HEK293 (cell line): ENCODE data around the gene TIGAR.

ENCODE experiments used
- GLI4 ChIP-seq: fragments of 450-650 bp; formaldehyde crosslinking; IDR thresholded peaks from 2 replicates; pipeline ENCODE4 v1.5.1; 2016; ENCODE audit warnings: missing biosample characterization, missing genetic modification characterization
- KLF8 ChIP-seq: fragments of 450-650 bp; formaldehyde crosslinking; IDR thresholded peaks from 2 replicates; pipeline ENCODE4 v1.5.1; 2016; ENCODE audit warnings: missing biosample characterization, missing genetic modification characterization
- SETDB1 ChIP-seq: IDR thresholded peaks from one replicate; pipeline ENCODE4 v1.6.1; 2017; ENCODE audit warnings: mild to moderate bottlenecking, low read length, moderate library complexity, mixed read lengths; ENCODE audit not compliant: insufficient read length
- ZNF670 ChIP-seq: fragments of 450-650 bp; formaldehyde crosslinking; IDR thresholded peaks from 2 replicates; pipeline ENCODE4 v1.5.1; 2016; ENCODE audit warnings: missing biosample characterization, missing genetic modification characterization, low read depth
- TF ChIP-seq, protein P1 (sequence below): fragments of 450-650 bp; formaldehyde crosslinking; conservative IDR thresholded peaks from 2 replicates; pipeline ENCODE4 v1.5.1; 2016; ENCODE audit warnings: low read depth, missing biosample characterization, missing genetic modification characterization
- TF ChIP-seq, protein P2 (sequence below): fragments of 450-650 bp; formaldehyde crosslinking; IDR thresholded peaks from 2 replicates; pipeline ENCODE4 v1.5.1; 2017; ENCODE audit warnings: missing biosample characterization, missing genetic modification characterization

DNA sequence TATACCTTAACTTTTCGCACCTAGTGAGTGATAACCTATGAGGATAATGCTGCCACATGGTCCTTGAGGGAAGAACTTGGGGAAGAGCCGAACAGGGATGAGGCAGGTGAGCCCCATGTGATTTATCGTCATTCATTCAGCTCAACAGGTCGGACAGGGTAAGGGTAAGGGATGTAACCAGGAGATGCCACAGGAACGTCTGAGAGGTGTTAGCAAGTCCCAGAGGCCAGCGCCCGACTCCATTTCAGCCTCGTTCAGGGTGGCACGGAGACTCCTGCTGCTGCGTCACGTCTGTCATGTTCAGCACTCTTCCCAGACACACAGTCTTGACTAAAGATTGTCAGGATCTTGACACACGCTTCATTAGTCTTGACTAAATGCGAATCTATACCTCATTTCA, 23.4 kb upstream of the TIGAR start:
- no peak for TF ChIP-seq KLF8
- TF ChIP-seq GLI4: no peak
- TF ChIP-seq, protein P1, sequence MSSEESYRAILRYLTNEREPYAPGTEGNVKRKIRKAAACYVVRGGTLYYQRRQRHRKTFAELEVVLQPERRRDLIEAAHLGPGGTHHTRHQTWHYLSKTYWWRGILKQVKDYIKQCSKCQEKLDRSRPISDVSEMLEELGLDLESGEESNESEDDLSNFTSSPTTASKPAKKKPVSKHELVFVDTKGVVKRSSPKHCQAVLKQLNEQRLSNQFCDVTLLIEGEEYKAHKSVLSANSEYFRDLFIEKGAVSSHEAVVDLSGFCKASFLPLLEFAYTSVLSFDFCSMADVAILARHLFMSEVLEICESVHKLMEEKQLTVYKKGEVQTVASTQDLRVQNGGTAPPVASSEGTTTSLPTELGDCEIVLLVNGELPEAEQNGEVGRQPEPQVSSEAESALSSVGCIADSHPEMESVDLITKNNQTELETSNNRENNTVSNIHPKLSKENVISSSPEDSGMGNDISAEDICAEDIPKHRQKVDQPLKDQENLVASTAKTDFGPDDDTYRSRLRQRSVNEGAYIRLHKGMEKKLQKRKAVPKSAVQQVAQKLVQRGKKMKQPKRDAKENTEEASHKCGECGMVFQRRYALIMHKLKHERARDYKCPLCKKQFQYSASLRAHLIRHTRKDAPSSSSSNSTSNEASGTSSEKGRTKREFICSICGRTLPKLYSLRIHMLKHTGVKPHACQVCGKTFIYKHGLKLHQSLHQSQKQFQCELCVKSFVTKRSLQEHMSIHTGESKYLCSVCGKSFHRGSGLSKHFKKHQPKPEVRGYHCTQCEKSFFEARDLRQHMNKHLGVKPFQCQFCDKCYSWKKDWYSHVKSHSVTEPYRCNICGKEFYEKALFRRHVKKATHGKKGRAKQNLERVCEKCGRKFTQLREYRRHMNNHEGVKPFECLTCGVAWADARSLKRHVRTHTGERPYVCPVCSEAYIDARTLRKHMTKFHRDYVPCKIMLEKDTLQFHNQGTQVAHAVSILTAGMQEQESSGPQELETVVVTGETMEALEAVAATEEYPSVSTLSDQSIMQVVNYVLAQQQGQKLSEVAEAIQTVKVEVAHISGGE (tag by site-specific recombination): no peak
- no peak for TF ChIP-seq ZNF670 (tag by site-specific recombination)
- no peak for TF ChIP-seq SETDB1
- TF ChIP-seq, protein P2, sequence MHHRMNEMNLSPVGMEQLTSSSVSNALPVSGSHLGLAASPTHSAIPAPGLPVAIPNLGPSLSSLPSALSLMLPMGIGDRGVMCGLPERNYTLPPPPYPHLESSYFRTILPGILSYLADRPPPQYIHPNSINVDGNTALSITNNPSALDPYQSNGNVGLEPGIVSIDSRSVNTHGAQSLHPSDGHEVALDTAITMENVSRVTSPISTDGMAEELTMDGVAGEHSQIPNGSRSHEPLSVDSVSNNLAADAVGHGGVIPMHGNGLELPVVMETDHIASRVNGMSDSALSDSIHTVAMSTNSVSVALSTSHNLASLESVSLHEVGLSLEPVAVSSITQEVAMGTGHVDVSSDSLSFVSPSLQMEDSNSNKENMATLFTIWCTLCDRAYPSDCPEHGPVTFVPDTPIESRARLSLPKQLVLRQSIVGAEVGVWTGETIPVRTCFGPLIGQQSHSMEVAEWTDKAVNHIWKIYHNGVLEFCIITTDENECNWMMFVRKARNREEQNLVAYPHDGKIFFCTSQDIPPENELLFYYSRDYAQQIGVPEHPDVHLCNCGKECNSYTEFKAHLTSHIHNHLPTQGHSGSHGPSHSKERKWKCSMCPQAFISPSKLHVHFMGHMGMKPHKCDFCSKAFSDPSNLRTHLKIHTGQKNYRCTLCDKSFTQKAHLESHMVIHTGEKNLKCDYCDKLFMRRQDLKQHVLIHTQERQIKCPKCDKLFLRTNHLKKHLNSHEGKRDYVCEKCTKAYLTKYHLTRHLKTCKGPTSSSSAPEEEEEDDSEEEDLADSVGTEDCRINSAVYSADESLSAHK (tag by site-specific recombination): no peak
